ENCODE results near the gene CPNE7.
A peak's percentile ranks its signal among the peaks of the same experiment; 100 is the strongest.

CPNE7 gene

GRCh38 chr16:89575247-89576152, at the start of gene CPNE7:
CPNE7 (plus strand) TSS chr16:89575758; CDS start chr16:89575898, 140 bp downstream.
- in situ Hi-C loops (cut with MboI; ENCODE audit: low sequenced_read_pairs, unreplicated experiment) = no loop called here
- DNase-seq (ENCODE audit: low spot score) = peak; percentile 83
- TF ChIP-seq CTCF (IDR thresholded peaks at IDR 0.05; ENCODE audit: borderline replicate concordance, control extremely low read depth, extremely low read depth, insufficient read depth, missing control alignments) = no peak

- in situ Hi-C loops (cut with MboI; ENCODE audit: low sequenced_read_pairs, unreplicated experiment) = no loop called here
- TF ChIP-seq CTCF (IDR thresholded peaks at IDR 0.05; ENCODE audit: borderline replicate concordance, control extremely low read depth, extremely low read depth, insufficient read depth, missing control alignments) = no peak
Observed at GRCh38 chr16:89529097-89529496, 46.5 kb upstream of the CPNE7 start.

GRCh38 chr16:89530401-89531381, 44.9 kb upstream of the CPNE7 start:
- no peak for DNase-seq (ENCODE audit: low spot score)
- no peak for TF ChIP-seq CTCF (IDR thresholded peaks at IDR 0.05; ENCODE audit: borderline replicate concordance, control extremely low read depth, extremely low read depth, insufficient read depth, missing control alignments)
- in situ Hi-C loops (cut with MboI; ENCODE audit: low sequenced_read_pairs, unreplicated experiment) = no loop called here

More at GRCh38 chr16:89529097-89529496, 46.5 kb upstream of the CPNE7 start:
- DNase-seq (ENCODE audit: low spot score) = no peak

- in situ Hi-C loops (cut with MboI; ENCODE audit: low sequenced_read_pairs, unreplicated experiment) = no loop called here
- DNase-seq (ENCODE audit: low spot score) = no peak
- no peak for TF ChIP-seq CTCF (IDR thresholded peaks at IDR 0.05; ENCODE audit: borderline replicate concordance, control extremely low read depth, extremely low read depth, insufficient read depth, missing control alignments)
Observed at GRCh38 chr16:89531821-89532526, 43.6 kb upstream of the CPNE7 start.

- no peak for TF ChIP-seq CTCF (IDR thresholded peaks at IDR 0.05; ENCODE audit: borderline replicate concordance, control extremely low read depth, extremely low read depth, insufficient read depth, missing control alignments)
- in situ Hi-C loops (cut with MboI; ENCODE audit: low sequenced_read_pairs, unreplicated experiment) = no loop called here
- DNase-seq (ENCODE audit: low spot score) = no peak
Observed at GRCh38 chr16:89534252-89534756, 41.3 kb upstream of the CPNE7 start.
